ENCODE data around the gene MAD1L1. TPM values are rescaled to one million over a fixed set of nuclear protein-coding genes. Genes with fewer than 3 reads are reported as not detected.

MAD1L1 gene
- total RNA-seq, 2 donors from 2014 or later = 59.1 to 61.4 TPM

DNA sequence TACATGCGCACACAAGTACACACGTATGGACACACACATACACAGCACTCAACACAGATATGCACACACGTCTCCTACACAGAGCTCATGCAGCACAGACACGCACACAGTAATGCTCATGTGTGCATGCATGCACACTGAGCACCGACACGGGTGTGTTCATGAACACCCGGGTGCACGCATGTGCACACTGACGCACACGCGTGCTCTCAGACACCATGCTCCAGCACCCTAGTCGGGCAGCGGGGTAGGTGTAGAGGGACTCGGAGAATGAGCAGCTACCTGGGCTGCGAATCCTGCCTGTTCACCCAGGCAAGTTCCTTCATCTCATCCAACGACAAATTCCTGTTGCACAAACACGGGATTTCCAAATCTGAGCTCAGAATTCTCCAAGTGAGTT, 184.7 kb downstream of the MAD1L1 start:
- Histone ChIP-seq H3K27ac (ENCODE audit: low read depth, low read length) (no peak overlapping the region), H3K4me1 (ENCODE audit: control insufficient read depth, insufficient read depth, low read length) (no peaks in the 10 kb centered on the region), H3K36me3 (ENCODE audit: control insufficient read depth, insufficient read depth, low read length) (peaks cover 5% of the 10 kb centered on the region), H3K9me3 (ENCODE audit: control insufficient read depth, low read length) (peaks cover 3% of the 10 kb centered on the region), H3K27me3 (ENCODE audit: control insufficient read depth, insufficient read depth, low read length, poor library complexity, severe bottlenecking) (no peaks in the 10 kb centered on the region), H3K4me3 (ENCODE audit: low read length) (no peak overlapping the region), H3K9ac (ENCODE audit: extremely low read depth, low read length, poor library complexity, severe bottlenecking) (no peak overlapping the region)
- Mint-ChIP-seq H3K9me3 (peaks cover 4% of the 10 kb centered on the region), H3K4me3 (no peak overlapping the region), H3K36me3 (ENCODE audit: low read depth) (peaks cover 19% of the 10 kb centered on the region), H3K27ac (no peak overlapping the region), H3K4me1 (peaks cover 6% of the 10 kb centered on the region), H3K27me3 (ENCODE audit: insufficient read depth) (no peaks in the 10 kb centered on the region)
- DNase-seq = no peak
- WGBS, 2 experiments (ENCODE audit: insufficient coverage in 1 of 2, insufficient read length in 1 of 2) = 96 to 97% methylated on average over 17 of the region's 17 CpGs
- TF ChIP-seq, protein P1, sequence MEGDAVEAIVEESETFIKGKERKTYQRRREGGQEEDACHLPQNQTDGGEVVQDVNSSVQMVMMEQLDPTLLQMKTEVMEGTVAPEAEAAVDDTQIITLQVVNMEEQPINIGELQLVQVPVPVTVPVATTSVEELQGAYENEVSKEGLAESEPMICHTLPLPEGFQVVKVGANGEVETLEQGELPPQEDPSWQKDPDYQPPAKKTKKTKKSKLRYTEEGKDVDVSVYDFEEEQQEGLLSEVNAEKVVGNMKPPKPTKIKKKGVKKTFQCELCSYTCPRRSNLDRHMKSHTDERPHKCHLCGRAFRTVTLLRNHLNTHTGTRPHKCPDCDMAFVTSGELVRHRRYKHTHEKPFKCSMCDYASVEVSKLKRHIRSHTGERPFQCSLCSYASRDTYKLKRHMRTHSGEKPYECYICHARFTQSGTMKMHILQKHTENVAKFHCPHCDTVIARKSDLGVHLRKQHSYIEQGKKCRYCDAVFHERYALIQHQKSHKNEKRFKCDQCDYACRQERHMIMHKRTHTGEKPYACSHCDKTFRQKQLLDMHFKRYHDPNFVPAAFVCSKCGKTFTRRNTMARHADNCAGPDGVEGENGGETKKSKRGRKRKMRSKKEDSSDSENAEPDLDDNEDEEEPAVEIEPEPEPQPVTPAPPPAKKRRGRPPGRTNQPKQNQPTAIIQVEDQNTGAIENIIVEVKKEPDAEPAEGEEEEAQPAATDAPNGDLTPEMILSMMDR (conservative IDR thresholded peaks at IDR 0.05) = no peak

DNA sequence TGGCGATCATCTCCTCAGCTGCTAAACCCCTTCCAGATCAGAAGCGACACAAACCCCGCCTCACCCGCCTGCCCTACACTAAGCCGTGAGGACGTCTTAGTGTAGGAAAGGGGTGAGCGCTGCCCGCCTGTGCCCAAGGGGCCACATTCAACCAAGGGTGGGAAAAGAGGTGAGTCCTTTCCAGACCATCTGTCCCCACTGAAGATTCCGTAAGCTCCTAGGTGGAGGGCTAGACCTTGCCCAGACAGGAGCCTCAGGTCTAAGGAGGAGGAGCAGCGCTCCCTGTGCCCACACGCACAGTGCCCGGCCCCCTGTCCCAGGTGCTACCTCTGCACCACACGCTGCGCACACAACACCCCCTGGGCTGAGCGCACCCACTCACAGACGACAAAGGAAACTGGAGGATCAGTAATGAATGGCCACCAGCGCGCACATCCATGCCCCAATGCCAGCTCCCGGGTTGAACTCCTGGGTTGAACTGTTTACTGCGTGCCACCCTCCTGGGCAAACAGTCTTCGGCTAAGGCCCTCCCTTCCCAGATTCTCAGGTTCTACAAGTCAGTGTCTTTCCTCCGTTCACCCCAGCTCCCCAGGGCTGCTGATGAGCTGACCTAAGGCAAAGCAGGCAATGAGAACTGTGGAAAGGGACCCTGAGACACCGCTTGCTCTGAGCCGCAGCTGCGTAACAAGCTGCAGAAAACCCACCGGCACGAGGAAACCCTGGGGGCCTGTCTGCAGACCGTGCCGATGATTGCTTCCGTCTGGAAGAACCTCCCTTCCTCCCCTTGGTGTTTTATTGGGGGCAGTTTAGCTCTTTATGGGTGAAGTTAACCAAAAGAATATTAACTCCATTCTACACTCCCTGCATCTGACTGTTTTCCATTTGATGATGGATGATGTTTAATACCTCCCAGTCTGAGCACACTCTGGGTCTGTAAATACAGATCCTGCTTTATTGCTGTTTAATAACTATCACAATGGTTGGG, 185.9 kb downstream of the MAD1L1 start:
- Histone ChIP-seq H3K27ac (ENCODE audit: low read depth, low read length) (peak overlapping the region; percentile 44), H3K9me3 (ENCODE audit: control insufficient read depth, low read length) (peaks cover 10% of the 10 kb centered on the region), H3K27me3 (ENCODE audit: control insufficient read depth, insufficient read depth, low read length, poor library complexity, severe bottlenecking) (no peaks in the 10 kb centered on the region), H3K4me1 (ENCODE audit: control insufficient read depth, insufficient read depth, low read length) (no peaks in the 10 kb centered on the region), H3K36me3 (ENCODE audit: control insufficient read depth, insufficient read depth, low read length) (peaks cover 15% of the 10 kb centered on the region), H3K4me3 (ENCODE audit: low read length) (no peak overlapping the region), H3K9ac (ENCODE audit: extremely low read depth, low read length, poor library complexity, severe bottlenecking) (no peak overlapping the region)
- H3K4me1 Mint-ChIP-seq = peaks cover 4% of the 10 kb centered on the region
- H3K27ac Mint-ChIP-seq = peak overlapping the region; percentile 52
- H3K4me3 Mint-ChIP-seq = no peak overlapping the region
- peaks cover 15% of the 10 kb centered on the region for H3K9me3 Mint-ChIP-seq
- no peak for DNase-seq
- H3K36me3 Mint-ChIP-seq (ENCODE audit: low read depth) = peaks cover 29% of the 10 kb centered on the region
- TF ChIP-seq, protein P1 (conservative IDR thresholded peaks at IDR 0.05) = no peak
- H3K27me3 Mint-ChIP-seq (ENCODE audit: insufficient read depth) = no peaks in the 10 kb centered on the region
- WGBS, 2 experiments (ENCODE audit: insufficient coverage in 1 of 2, insufficient read length in 1 of 2) = 92 to 93% methylated on average over 21 to 30 of the region's 30 CpGs

DNA sequence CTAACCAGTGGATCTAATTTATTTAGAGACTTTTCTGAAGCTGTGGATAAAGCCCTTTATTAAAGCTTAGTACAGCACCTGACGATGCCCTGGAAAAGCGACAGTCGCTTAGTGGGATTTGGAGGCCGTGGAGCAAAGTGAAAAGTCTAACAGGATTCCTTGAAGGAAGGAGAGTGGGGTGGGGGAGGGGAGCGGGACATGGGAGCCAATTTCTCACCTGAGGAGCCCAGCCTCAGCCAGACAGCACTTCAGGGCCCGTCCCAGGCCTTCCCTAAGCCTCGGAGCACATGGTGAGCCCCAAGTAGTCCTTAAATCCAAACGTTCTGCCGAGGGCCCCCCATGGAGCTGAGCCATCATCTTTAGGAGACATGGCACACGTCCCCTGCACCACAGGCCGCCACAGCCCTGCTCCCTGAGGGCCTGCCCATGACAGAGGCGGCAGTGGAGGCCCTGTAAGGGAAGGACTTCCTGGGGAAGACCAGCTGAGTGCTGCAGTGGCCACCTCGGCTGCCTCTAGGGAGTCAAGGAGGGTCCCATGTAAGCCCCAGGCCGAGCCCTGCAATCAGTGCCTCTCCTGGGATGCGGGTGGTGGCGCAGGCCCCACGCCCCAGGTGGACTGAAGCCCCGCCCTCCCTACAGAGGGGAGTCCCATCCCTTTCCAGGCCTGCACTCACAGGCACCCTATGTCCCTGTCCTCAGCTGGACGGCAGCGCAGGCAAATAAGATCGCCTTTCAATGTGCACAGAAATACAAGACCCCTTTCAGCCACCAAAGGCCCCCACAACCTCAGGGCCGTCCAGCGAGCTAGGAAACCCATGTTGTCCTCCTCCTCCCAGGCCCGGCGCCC, 187.0 kb downstream of the MAD1L1 start:
- no peak overlapping the region for H3K27ac Mint-ChIP-seq
- Histone ChIP-seq H3K27ac (ENCODE audit: low read depth, low read length) (no peak overlapping the region), H3K4me3 (ENCODE audit: low read length) (no peak overlapping the region), H3K36me3 (ENCODE audit: control insufficient read depth, insufficient read depth, low read length) (peaks cover 16% of the 10 kb centered on the region), H3K27me3 (ENCODE audit: control insufficient read depth, insufficient read depth, low read length, poor library complexity, severe bottlenecking) (no peaks in the 10 kb centered on the region), H3K9me3 (ENCODE audit: control insufficient read depth, low read length) (peaks cover 10% of the 10 kb centered on the region), H3K9ac (ENCODE audit: extremely low read depth, low read length, poor library complexity, severe bottlenecking) (no peak overlapping the region), H3K4me1 (ENCODE audit: control insufficient read depth, insufficient read depth, low read length) (no peaks in the 10 kb centered on the region)
- no peak overlapping the region for H3K4me3 Mint-ChIP-seq
- no peaks in the 10 kb centered on the region for H3K27me3 Mint-ChIP-seq (ENCODE audit: insufficient read depth)
- DNase-seq = no peak
- H3K9me3 Mint-ChIP-seq = peaks cover 16% of the 10 kb centered on the region
- 90 to 92% methylated on average over 17 to 25 of the region's 25 CpGs for WGBS, 2 experiments (ENCODE audit: insufficient coverage in 1 of 2, insufficient read length in 1 of 2)
- TF ChIP-seq, protein P1 (conservative IDR thresholded peaks at IDR 0.05) = no peak
- H3K36me3 Mint-ChIP-seq (ENCODE audit: low read depth) = peaks cover 32% of the 10 kb centered on the region
- H3K4me1 Mint-ChIP-seq = peaks cover 13% of the 10 kb centered on the region

Measured in endodermal cell (in vitro differentiated cells).